ENCODE results near the gene ASCC1.
"Not testable (repeated sequence)": the region's sequence is repeated elsewhere in the genome, so short reads cannot be mapped to it uniquely, and the experiment has no call there.

ASCC1 gene

GRCh38 chr10:72175149-72175548 is 40.9 kb downstream of the ASCC1 start:
- no peak overlapping the region for H3K4me3 ChIP-seq (ENCODE audit: low read depth, low read length)
- no peak for DNase-seq (ENCODE audit: low read depth)

GRCh38 chr10:72174297-72174662 is 41.8 kb downstream of the ASCC1 start:
- no peak overlapping the region for H3K4me3 ChIP-seq (ENCODE audit: low read depth, low read length)
- no peak for DNase-seq (ENCODE audit: low read depth)

GRCh38 chr10:72173619-72174296 is 42.3 kb downstream of the ASCC1 start:
- no peak for DNase-seq (ENCODE audit: low read depth)
- no peak overlapping the region for H3K4me3 ChIP-seq (ENCODE audit: low read depth, low read length)

GRCh38 chr10:72173262-72173618 is 42.8 kb downstream of the ASCC1 start:
- no peak for DNase-seq (ENCODE audit: low read depth)

GRCh38 chr10:72171175-72171630 is 44.9 kb downstream of the ASCC1 start:
- DNase-seq (ENCODE audit: low read depth) = peak; percentile 38

More at GRCh38 chr10:72173262-72173618, 42.8 kb downstream of the ASCC1 start:
- H3K4me3 ChIP-seq (ENCODE audit: low read depth, low read length) = no peak overlapping the region

GRCh38 chr10:72170733-72171132 is 45.3 kb downstream of the ASCC1 start:
- DNase-seq (ENCODE audit: low read depth) = no peak
- H3K4me3 ChIP-seq (ENCODE audit: low read depth, low read length) = no peak overlapping the region

More at GRCh38 chr10:72171175-72171630, 44.9 kb downstream of the ASCC1 start:
- no peak overlapping the region for H3K4me3 ChIP-seq (ENCODE audit: low read depth, low read length)

- no peak overlapping the region for H3K4me3 ChIP-seq (ENCODE audit: low read depth, low read length)
- DNase-seq (ENCODE audit: low read depth) = no peak
These were observed 45.8 kb downstream of the ASCC1 start for GRCh38 chr10:72170263-72170662.

- no peak overlapping the region for H3K4me3 ChIP-seq (ENCODE audit: low read depth, low read length)
- no peak for DNase-seq (ENCODE audit: low read depth)
These were observed 49.0 kb downstream of the ASCC1 start for GRCh38 chr10:72167118-72167517.

GRCh38 chr10:72164617-72165016 is 51.5 kb downstream of the ASCC1 start:
- DNase-seq (ENCODE audit: low read depth) = no peak
- no peak overlapping the region for H3K4me3 ChIP-seq (ENCODE audit: low read depth, low read length)

- H3K4me3 ChIP-seq (ENCODE audit: low read depth, low read length) = no peak overlapping the region
- no peak for DNase-seq (ENCODE audit: low read depth)
These were observed 53.1 kb downstream of the ASCC1 start for GRCh38 chr10:72162978-72163377.

- no peak for DNase-seq (ENCODE audit: low read depth)
- no peak overlapping the region for H3K4me3 ChIP-seq (ENCODE audit: low read depth, low read length)
These were observed 57.9 kb downstream of the ASCC1 start for GRCh38 chr10:72158176-72158575.

- no peak overlapping the region for H3K4me3 ChIP-seq (ENCODE audit: low read depth, low read length)
- DNase-seq (ENCODE audit: low read depth) = no peak
These were observed 59.9 kb downstream of the ASCC1 start for GRCh38 chr10:72156223-72156622.

GRCh38 chr10:72152286-72152685 is 63.8 kb downstream of the ASCC1 start:
- no peak overlapping the region for H3K4me3 ChIP-seq (ENCODE audit: low read depth, low read length)
- DNase-seq (ENCODE audit: low read depth) = no peak

- not testable (repeated sequence) for DNase-seq (ENCODE audit: low read depth); H3K4me3 ChIP-seq (ENCODE audit: low read depth, low read length)
These were observed 65.2 kb downstream of the ASCC1 start for GRCh38 chr10:72150746-72151478.

GRCh38 chr10:72147324-72147584 is 68.8 kb downstream of the ASCC1 start:
- not testable (repeated sequence) for DNase-seq (ENCODE audit: low read depth); H3K4me3 ChIP-seq (ENCODE audit: low read depth, low read length)

- no peak overlapping the region for H3K4me3 ChIP-seq (ENCODE audit: low read depth, low read length)
- no peak for DNase-seq (ENCODE audit: low read depth)
These were observed 69.3 kb downstream of the ASCC1 start for GRCh38 chr10:72146559-72147323.

GRCh38 chr10:72146071-72146470 is 70.0 kb downstream of the ASCC1 start:
- H3K4me3 ChIP-seq (ENCODE audit: low read depth, low read length) = no peak overlapping the region
- no peak for DNase-seq (ENCODE audit: low read depth)

GRCh38 chr10:72145657-72146056 is 70.4 kb downstream of the ASCC1 start:
- no peak overlapping the region for H3K4me3 ChIP-seq (ENCODE audit: low read depth, low read length)
- DNase-seq (ENCODE audit: low read depth) = no peak

GRCh38 chr10:72140850-72141249 is 75.2 kb downstream of the ASCC1 start:
- DNase-seq (ENCODE audit: low read depth) = no peak

GRCh38 chr10:72140174-72140573 is 75.9 kb downstream of the ASCC1 start:
- no peak for DNase-seq (ENCODE audit: low read depth)
- no peak overlapping the region for H3K4me3 ChIP-seq (ENCODE audit: low read depth, low read length)

More at GRCh38 chr10:72140850-72141249, 75.2 kb downstream of the ASCC1 start:
- H3K4me3 ChIP-seq (ENCODE audit: low read depth, low read length) = no peak overlapping the region
